G401.6 (cell line): ENCODE results near the gene PTGES.

ENCODE experiments used
- FAIRE-seq: peaks from 2 replicates; lab custom pipeline; 2012; peaks lifted over from hg19 to GRCh38; lab: Jason Lieb, UNC

PTGES gene

DNA sequence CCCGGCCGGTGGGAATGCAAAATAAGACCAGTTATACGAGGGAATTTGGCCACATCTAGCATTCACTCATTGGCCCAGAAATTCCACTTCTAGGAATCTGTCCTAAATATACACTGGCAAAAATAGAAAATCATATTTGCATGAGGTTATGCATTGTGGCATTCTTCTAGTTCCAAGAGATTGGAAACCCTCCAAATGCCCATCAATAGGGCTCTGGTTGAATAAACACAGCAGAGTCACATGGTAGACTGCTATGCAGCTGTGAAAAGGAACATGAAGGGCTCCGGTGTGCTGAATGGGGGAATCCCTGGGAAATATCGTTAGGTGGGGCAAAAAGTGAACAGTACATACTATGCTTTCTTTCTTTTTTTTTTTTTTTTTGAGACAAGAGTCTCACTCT lies 36.8 kb downstream of the PTGES start:
- FAIRE-seq = no peak

DNA sequence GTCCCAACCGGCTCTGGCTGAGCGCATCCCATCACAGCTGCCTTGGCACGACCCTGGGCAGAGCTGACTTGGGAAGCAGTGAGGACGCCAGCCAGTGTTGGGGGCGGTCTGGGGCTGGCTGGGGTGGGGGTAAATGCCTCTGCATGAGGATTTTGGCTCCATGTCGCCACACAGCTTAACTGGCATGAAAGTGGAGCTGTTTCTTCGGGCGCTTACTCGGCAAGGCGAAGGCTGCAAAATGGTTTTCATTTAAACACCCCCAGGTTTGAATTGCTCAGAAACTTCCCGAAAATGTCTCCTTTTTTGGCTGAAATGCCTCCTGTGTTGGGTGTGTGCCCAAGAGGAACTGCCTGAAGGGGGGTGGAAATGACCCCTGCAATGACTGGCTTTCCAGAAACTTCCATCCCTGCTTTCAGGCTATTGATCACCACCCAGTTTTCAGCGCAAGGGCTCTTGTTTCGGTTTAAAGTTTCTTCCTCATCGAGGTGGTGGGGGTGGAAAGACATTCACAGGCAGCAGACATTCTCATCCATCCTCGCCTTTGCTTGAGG lies 38.3 kb downstream of the PTGES start:
- FAIRE-seq = no peak

DNA sequence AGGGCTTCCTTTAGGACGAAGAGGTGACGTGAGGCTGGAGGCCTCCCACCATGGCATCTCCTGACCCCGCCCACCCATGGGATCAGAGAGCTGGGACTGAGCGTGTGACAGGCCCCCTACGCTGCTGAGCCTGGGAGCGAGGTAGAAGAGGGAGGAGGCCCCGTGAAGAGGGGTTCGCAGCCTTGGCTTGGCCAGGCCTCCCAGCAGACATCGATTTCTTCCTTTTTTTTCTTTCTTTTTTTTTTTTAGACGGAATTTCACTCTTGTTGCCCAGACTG lies 39.5 kb downstream of the PTGES start:
- FAIRE-seq = no peak

DNA sequence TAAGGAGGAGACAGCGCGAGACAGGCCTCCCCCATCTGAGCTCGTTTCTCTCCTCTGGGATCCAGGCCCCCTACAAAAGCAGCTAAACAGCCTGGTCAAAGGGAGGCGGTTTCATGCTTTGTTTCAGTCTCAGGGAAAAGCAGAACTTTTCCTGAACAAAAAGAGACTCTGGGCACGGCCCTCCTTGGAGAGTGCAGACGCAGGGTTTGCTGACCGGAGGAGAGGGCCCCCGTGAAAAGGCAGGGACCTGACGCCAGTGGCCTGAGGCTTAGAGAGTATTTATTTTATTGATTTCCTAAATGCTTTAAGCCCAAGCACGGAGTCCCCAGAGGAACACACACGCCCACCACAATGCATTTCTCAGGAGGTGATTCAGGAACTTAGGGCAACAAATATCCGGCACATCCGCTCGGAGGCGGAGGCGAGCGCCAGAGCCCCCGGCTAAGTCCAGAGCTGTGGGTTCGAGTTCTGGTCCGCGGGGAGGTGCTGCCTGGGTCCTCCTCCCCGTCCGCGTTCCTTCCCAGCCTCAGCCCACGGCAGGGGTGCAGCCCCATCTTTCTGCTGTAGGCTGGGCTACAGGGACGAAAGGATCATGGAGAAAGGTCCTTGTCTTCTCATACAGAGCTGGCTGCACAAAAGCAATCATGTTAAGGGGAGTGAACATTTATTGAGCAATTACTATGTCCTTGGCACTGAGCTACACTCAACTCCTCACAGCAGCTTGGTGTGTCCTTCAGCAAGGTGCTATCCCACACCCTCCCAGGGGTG lies 40.0 kb downstream of the PTGES start:
- no peak for FAIRE-seq

DNA sequence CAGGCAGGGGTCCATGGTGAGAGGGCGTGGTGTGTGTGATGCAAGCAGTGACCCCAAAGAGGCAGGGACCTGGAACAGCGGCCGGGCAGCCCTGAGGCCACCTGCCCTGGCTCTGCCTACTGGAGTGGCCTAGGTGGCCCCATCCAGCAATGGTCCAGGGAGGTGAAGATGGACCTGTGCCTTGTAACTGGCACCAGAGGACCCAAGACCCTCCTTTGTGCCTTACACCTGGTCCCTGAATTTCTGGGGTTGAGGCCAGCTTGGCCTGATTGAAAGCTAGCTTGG lies 42.7 kb downstream of the PTGES start:
- FAIRE-seq = no peak

DNA sequence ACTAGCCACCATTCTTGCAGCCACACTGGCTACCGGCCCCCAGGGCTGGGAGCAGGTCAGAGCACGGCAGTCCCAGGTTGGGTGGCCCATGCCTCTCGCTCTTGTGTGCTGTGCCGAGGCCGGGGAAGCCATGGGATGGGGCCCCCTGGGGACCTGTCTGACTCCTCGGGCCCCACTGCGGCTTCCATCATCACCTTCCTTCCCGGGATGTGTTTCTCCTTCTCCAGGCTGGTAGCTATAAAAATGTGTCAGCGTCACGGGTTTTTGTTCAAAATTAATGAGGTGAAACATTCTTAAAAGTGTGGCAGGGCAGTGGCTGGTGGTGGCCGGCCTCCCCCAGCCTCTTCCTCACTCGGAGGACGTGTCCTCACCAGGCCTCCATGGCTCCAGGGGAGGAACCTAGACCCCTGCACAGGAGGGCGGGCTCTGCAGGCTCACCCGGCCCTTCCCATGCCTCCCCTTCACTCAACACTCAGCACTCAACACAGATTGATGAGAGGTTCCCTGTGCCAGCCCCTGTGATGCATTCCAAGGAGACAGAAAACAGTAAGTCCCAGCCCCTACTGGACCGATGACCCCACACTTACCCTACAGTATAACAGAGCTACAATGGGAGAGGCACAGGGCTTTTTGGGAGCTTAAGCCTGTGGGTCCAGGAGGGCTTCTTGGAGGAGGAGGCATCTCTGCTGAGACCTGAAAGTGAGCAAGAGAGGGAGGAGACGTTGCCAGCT lies 43.2 kb downstream of the PTGES start:
- no peak for FAIRE-seq

DNA sequence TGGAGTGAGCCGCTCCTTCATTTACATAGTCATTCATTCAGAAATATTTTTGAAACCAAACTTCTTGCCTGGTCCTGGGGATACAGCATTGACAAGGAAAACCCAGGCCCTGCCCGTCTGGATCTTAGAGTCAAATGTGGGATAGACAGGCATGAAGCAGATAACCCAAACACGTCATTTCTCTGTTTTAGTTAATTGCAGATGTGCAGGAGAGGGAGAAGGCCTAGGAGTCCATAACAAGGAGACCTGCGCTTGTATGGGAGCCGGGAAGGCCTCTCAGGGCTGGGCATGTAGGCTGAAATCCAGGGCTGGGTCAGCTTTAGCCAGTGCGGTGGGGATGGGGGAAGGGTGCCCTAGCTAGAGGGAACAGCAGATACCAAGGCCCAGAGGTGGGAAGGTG lies 44.0 kb downstream of the PTGES start:
- no peak for FAIRE-seq

DNA sequence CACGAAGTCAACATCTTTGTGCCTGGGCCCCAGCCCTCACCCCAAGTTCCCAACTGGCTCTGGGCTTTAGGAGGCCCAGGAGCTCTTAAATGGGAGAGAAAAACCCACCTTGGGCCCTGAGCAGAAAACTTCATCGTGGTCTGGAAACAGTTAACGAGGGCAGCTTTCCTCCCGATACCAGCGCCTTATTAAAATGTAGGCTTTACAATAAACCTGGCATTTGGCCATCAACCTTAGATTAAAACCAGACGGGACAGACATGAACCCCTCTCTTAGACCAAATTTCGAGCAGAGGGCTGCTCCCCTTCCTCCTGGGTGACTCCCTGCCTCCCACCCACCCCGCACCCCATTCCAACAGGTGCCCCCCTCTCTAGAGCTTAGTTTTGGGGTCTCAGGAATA lies 48.0 kb downstream of the PTGES start:
- no peak for FAIRE-seq

DNA sequence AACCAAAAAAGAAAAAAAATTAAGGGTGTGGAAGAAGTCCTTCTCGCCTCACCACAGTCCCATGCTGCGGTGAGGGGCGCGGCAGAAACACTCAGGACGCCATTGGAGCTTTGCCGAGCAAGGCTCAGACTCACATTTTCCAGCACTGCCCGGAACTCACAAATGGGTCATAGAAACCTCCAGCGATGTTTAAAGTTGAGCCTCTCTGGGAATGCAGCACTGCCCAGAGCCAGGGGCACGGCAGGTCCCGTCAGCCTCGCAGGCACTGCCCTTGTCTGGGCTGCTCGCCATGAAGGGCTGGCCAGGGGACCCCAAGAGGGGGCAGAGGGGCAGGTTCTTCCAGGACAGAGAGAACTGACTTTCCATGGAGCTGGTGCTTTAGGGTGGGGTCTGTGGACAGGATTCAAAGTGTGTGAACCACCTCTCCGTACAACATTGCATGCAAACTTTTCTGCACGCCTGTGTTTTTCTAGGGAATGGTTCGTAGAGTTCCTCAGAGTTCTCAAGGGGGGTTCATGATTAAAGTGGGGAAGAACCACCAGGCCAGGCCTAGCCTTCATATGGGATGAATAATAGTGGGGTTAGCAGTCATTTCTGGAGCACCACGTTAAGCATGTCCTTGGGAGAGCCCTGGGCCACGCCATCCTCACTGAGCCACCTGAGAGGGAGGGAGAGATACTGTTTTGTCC lies 49.0 kb downstream of the PTGES start:
- no peak for FAIRE-seq

DNA sequence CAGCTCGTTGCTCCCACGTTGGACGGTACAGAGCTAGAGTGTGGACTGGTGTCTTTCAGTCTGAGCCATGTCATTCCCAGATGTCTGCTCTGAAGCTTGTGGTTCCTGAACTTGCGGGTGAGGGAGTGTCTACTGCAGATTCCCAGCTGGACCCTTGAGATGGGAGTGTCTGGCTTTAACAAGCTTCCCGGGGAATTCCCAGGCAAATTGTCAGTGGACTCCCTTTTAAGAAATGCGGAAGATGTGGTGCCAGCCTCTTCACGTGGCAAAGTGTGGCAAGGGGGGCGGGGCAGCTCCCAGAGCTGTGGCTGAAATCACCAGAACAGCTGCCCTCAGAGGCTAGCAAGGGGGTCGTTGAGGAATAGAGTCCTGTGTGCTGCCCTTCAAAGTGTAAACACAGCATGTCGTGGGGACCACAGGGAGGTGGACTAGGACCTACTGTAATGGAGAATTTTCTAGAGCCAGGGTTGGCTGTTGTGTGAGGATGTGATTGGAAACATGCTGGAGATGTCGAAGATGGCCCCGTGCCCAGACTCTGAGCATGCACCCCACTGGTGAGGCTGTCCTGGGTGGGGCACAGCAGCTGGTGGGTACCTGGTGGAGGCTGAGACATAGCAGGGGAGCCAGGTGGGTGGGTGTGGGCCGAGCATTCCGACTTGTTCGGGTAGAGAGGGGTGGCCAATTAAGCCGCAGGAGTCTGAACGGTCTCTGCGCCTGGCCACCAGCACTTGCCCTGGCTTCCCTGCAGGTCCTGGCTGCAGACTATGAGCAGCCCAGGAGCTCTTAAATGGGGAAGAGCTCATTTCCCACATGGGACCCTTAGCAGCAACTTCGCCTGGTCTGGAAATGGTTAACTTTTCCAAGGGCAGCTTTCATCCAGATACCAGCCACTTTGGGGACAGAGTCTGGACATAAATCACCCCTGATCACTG lies 50.0 kb downstream of the PTGES start:
- FAIRE-seq = no peak

DNA sequence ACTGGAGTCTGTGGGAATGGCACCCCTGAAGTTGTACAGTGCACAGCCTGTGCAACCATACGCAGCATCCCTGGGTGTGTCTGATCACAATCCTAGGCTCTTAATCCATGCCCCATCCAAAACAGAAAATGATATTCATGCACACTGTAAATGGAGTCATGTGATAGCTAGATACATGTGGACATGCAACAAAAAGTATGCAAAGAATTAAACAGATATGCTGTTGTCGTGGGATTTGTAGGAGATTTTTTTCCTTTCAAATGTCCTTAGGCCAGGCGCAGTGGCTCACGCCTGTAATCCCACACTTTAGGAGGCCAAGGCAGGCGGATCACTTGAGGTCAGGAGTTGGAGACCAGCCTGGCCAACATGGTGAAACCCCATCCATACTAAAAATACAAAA lies 51.3 kb downstream of the PTGES start:
- no peak for FAIRE-seq

DNA sequence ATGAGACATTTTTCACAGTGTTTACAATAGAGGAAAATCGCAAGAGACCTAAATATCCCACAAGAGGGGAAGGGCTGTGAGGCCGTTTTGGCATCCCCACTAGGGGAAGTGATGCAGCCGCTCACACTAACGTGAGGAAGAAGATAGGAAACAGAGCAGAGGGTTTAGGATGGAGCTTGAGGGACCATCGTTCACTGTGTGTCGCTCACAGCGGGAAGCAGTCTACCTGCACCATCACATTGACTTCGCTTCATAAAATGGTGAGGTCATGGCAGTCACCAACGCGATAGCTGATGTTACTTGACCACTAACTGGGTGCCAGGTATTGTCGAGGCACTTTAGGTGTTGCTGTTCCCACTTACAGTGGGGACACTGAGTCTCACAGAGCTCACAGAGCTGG lies 51.8 kb downstream of the PTGES start:
- FAIRE-seq = no peak

DNA sequence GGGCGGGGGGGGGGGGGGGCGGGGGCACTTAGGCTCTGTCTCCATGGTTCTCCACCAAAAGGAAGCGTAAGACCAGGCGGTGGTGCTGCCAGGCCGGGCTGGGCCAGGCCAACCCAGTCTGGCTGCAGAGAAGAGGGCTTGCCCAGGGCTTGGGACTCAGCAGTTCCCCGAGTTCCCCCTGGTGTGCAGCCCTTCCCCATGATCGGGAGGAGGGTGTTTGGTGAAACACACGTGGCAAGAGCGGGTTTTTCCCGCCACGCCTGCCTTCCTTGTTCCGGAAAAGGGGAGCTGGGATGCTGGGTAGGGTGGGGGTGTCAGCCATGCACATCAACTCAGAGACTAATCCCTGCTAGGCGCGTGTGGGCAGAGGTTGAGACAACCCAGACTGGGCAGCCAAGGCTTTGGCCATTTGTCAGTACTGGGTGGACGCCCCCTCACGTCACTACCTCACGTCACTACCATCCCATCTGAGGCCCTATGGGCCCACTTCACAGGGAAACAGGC lies 54.5 kb downstream of the PTGES start:
- no peak for FAIRE-seq

DNA sequence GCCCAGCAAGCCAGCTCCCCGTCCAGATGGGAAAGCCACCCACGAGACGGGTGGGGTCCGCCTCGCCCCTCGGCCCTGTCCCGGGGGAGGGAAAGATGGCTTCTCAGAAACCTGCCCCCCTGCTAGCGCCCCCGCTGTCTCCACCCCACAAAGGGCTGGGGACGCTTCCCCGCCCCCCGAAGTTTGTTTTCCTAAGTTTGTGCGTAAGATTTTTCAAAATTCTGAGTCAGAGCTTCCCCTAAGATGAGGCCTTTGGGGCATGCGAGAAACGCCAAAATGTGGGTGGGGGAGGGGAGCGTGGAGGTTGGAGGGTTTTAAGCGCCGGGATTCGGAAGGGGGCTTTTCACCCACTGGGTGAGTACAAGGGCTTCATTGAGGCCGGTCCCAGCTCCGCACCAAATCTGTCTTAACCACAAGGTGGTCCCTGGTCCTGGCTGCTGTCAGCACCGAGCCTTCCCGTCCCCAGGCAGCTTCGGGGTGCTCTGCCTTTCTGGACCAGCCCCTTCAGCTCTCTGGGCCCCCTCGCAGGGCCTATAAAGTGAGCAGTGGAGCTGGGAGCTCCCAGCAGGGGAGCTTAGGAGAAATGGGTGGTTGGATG lies 55.1 kb downstream of the PTGES start:
- no peak for FAIRE-seq

DNA sequence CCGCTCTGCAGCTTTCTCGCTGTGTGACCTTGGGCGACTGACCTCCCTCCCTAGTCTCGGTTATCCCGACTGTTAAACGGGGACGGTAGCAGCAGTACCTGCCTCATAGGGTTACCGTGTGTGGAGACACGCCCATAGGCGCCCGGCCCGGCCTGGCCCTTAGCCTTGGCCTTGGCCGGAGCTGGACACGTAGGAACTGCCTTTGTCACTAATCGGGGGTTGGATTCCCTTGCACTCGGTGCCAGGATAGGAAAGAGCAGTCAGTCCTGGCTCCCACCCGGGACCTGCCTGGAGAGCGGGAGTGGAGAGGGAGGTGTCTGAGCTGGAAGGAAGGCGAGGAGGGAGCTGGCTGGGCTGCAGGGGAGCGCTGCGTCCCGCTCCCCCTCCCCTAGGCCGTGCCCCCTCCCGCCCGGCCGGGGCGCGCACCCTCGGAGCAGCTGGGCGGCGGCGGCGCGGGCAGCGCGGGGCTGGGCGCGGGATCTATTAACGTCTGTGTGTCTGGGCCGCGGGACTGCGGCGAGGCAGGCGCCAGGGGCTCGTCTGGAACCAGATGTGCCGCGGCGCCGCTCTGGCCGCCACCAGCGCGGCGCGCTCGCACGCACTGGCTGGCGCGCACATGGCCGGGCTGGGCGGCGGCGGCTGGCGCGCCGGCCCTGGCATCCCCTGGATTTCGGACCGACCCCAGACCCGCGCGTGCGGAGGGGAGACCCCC lies 55.7 kb downstream of the PTGES start:
- FAIRE-seq = no peak

DNA sequence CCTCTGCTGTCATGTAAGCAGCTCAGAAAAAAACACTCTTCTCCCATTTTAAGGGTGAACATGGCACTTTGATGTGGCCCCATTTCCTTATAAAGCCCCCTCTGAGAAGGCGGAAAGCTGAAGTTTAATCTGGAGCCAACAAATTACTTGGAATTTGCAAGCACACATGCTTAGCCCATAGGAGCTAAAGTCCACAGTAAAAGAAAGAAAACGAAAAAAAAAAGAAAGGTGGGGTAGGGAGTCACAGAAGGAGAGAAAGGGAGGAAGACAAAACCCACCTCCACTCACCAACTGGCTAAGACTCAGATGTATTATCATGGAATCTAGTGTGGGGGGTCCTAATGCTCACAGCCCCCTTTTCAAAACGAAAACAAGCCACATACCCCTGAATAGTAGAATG lies 57.0 kb downstream of the PTGES start:
- FAIRE-seq = no peak

DNA sequence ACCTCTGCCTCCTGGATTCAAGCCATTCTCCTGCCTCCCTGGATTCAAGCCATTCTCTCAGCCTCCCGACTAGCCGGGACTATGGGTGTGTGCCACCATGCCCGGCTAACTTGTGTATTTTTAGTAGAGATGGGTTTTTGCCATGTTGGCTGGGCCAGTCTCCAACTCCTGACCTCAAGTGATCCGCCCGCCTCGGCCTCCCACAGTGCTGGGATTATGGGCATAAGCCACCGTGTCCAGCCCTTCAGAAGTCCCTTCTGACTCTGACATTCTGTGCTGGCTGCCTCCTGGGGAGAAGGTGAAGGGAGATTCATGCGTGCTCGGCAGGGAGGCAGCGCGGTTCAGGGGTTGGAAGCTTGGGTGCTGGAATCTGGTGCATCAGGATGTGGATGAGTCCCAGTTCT lies 58.6 kb downstream of the PTGES start:
- no peak for FAIRE-seq

DNA sequence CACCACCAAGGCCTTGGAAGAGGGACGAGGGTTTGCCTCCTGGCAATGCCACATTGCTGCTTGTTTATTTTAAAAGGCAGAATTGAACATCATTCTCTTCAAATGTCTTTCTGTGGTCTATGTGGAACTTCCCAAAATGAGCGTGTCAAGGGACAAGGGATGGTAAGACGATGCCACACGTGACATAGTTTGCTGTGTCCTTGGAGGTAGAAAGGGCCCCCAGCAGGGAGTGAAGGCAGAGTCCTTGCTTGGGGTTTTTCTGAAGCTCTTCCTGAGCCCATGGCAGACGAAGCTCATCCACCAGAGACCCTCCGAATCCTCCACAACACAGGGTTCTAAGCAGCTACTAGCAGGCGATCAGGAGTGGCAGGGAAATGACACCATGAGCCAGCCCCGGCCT lies 59.1 kb downstream of the PTGES start:
- no peak for FAIRE-seq

DNA sequence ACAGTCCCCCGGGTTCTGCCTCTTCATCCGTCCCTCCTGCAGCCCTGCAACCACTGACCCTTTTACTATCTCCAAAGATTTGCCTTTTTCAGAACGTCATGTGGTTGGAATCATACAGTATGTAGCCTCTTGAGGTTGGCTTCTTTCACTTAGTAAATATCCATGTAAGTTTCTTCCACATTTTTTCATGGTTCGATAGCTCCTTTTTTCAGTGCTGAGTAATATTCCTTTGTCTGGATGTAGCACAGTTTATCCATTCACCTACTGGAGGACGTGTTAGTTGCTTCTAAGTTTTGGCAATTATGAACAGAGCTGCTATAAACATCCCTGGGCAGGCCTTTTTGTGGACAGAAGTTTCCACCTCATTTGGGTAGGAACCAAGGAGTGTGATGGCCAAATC lies 60.3 kb downstream of the PTGES start:
- no peak for FAIRE-seq
